GM12878 (cell line): ENCODE data around the gene RHOF. TPM values are rescaled to one million over a fixed set of nuclear protein-coding genes. Genes with fewer than 3 reads are reported as not detected.

Source experiments
- CEBPB ChIP-seq, 2 experiments: fragments of 150-350 bp in 1 of 2; IDR thresholded peaks; 2 replicates each; pipeline ENCODE4 v1.6.1; 2012 to 2014; ENCODE audit warnings: low read depth in 2 of 2, low read length in 2 of 2, borderline replicate concordance in 1 of 2, inconsistent platforms in 1 of 2
- FOXM1 ChIP-seq: IDR thresholded peaks from 2 replicates; pipeline ENCODE4 v1.6.1; 2012; ENCODE audit warnings: low read depth, mild to moderate bottlenecking, inconsistent platforms, low read length, moderate library complexity
- HDGF ChIP-seq: fragments of 450-650 bp; IDR thresholded peaks from 2 replicates; pipeline ENCODE4 v1.6.1; 2016; ENCODE audit warnings: antibody characterized with exemption
- NFYA ChIP-seq: IDR thresholded peaks from 2 replicates; pipeline ENCODE4 v1.6.1; 2011; ENCODE audit warnings: low read depth, mild to moderate bottlenecking, low read length, improper control_type of control experiment, borderline replicate concordance
- NR2F1 ChIP-seq: fragments of 450-650 bp; conservative IDR thresholded peaks from 2 replicates; pipeline ENCODE4 v1.6.1; 2017; ENCODE audit warnings: mild to moderate bottlenecking
- RELA ChIP-seq: fragments of 450-650 bp; IDR thresholded peaks from 2 replicates; pipeline ENCODE4 v1.8.0; 2014; ENCODE audit warnings: borderline replicate concordance; ENCODE audit not compliant: partially characterized antibody
- SP1 ChIP-seq: IDR thresholded peaks from one replicate; pipeline ENCODE4 v1.6.1; 2011; ENCODE audit warnings: low read depth, low read length
- TCF7 ChIP-seq: IDR thresholded peaks from 2 replicates; pipeline ENCODE4 v1.6.1; 2014; ENCODE audit warnings: antibody characterized with exemption, borderline replicate concordance
- ZBED1 ChIP-seq: IDR thresholded peaks from 2 replicates; pipeline ENCODE4 v1.6.1; 2016; ENCODE audit warnings: borderline replicate concordance
- polyA plus RNA-seq, 11 experiments: library from polyadenylated mRNA; depleted of rRNA in 4 of 11; unstranded in 6 of 11; stranded (reverse) in 5 of 11; fragments of >200 nt; fragmentation: Nextera tagmentation in 4 of 11; fragmentation: Illumina TruSeq in 1 of 11; extraction: Ambion mirVana in 4 of 11; extraction: Trizol in 1 of 11; gene quantifications; 1 replicate in 1 of 11; 2 replicates in 10 of 11; pipeline versions ENCODE4 v1.2.1 to v1.2.3, GENCODE V29; 2011 to 2016; ENCODE audit warnings: inconsistent platforms in 2 of 11, missing spikeins in 2 of 11, low read depth in 1 of 11
- total RNA-seq, 4 experiments: library from RNA; depleted of rRNA in 3 of 4; stranded (reverse); fragments of >200 nt in 3 of 4; fragmentation: Illumina TruSeq in 1 of 4; extraction: Trizol in 1 of 4; gene quantifications; 2 replicates each; pipeline versions ENCODE4 v1.2.1 to v1.2.3, GENCODE V29; 2013 to 2021
- TF ChIP-seq, protein P1 (sequence below): IDR thresholded peaks from 2 replicates; pipeline ENCODE4 v1.6.1; 2012; ENCODE audit warnings: improper control_type of control experiment, low read depth, low read length; ENCODE audit not compliant: insufficient replicate concordance
- TF ChIP-seq, protein P2 (sequence below): fragments of 150-350 bp; IDR thresholded peaks from 2 replicates; pipeline ENCODE4 v1.6.1; 2016; ENCODE audit warnings: low read depth, low read length
- TF ChIP-seq, protein P3 (sequence below): fragments of 450-650 bp; IDR thresholded peaks from 2 replicates; pipeline ENCODE4 v1.6.1; 2017; ENCODE audit warnings: antibody characterized with exemption, mild to moderate bottlenecking, moderate library complexity
- TF ChIP-seq, protein P4 (sequence below): IDR thresholded peaks from 2 replicates; pipeline ENCODE4 v1.6.1; 2011; ENCODE audit warnings: borderline replicate concordance, low read depth, mild to moderate bottlenecking, moderate library complexity, mixed read lengths, low read length; ENCODE audit not compliant: insufficient read depth; ENCODE audit errors: extremely low read length
- TF ChIP-seq, protein P5 (sequence below): fragments of 450-650 bp; IDR thresholded peaks from 2 replicates; pipeline ENCODE4 v1.6.1; 2017; ENCODE audit warnings: low read depth, mild to moderate bottlenecking, moderate library complexity

Gene RHOF
- total and polyA plus RNA-seq, 10 of the 15 experiments (the other 5 are each of a cell fraction or from before 2014, with no cell fraction given) = 6.1 to 78.7 (median 39.7) TPM

DNA sequence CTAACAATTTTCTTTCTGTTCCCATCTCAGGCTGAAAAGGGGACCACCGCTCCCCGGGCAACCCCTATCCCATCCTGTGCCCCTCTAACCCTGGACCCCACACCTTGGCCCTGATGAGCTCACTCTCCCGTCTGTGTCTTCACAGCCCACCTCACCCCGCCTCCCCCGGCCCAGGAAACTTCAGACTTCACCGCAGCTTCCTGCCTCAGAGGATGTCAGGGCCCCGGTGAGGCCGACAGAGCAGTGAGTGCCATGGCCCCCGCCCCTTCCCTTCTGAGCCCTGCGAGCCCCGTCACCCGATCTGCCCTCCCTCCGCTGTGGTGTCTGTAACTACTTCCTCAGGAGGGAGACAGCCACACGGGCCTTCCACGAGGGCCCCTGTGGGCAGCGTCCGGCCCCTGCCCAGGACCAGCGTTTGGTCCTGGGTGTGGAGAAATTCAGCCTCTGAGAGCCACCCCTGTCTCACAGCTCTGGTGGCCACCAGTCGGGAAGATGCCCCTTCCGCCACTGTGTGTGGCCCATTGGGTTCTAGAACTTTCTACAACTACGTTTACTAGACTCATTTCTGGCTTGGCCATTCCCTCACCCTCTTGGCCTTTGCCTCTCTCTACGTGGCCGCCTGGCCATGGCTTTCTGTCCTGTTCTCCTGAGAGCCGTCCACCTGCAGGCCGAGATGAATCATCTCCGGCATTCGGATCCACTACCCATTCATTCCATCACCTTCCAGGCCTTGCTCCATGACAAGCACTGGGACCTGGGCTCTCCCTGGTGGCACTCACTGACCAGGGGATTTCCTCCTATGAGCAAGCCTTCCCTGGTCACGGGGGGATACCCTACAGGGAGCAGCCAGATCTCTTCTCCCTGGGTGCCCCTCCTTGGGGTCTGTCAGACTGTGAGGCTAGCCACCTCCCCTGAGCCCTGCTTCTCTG, 3.4 kb downstream of the RHOF start (continued):
- TF ChIP-seq, protein P1, sequence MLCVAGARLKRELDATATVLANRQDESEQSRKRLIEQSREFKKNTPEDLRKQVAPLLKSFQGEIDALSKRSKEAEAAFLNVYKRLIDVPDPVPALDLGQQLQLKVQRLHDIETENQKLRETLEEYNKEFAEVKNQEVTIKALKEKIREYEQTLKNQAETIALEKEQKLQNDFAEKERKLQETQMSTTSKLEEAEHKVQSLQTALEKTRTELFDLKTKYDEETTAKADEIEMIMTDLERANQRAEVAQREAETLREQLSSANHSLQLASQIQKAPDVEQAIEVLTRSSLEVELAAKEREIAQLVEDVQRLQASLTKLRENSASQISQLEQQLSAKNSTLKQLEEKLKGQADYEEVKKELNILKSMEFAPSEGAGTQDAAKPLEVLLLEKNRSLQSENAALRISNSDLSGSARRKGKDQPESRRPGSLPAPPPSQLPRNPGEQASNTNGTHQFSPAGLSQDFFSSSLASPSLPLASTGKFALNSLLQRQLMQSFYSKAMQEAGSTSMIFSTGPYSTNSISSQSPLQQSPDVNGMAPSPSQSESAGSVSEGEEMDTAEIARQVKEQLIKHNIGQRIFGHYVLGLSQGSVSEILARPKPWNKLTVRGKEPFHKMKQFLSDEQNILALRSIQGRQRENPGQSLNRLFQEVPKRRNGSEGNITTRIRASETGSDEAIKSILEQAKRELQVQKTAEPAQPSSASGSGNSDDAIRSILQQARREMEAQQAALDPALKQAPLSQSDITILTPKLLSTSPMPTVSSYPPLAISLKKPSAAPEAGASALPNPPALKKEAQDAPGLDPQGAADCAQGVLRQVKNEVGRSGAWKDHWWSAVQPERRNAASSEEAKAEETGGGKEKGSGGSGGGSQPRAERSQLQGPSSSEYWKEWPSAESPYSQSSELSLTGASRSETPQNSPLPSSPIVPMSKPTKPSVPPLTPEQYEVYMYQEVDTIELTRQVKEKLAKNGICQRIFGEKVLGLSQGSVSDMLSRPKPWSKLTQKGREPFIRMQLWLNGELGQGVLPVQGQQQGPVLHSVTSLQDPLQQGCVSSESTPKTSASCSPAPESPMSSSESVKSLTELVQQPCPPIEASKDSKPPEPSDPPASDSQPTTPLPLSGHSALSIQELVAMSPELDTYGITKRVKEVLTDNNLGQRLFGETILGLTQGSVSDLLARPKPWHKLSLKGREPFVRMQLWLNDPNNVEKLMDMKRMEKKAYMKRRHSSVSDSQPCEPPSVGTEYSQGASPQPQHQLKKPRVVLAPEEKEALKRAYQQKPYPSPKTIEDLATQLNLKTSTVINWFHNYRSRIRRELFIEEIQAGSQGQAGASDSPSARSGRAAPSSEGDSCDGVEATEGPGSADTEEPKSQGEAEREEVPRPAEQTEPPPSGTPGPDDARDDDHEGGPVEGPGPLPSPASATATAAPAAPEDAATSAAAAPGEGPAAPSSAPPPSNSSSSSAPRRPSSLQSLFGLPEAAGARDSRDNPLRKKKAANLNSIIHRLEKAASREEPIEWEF = no peak
- TF ChIP-seq, protein P2, sequence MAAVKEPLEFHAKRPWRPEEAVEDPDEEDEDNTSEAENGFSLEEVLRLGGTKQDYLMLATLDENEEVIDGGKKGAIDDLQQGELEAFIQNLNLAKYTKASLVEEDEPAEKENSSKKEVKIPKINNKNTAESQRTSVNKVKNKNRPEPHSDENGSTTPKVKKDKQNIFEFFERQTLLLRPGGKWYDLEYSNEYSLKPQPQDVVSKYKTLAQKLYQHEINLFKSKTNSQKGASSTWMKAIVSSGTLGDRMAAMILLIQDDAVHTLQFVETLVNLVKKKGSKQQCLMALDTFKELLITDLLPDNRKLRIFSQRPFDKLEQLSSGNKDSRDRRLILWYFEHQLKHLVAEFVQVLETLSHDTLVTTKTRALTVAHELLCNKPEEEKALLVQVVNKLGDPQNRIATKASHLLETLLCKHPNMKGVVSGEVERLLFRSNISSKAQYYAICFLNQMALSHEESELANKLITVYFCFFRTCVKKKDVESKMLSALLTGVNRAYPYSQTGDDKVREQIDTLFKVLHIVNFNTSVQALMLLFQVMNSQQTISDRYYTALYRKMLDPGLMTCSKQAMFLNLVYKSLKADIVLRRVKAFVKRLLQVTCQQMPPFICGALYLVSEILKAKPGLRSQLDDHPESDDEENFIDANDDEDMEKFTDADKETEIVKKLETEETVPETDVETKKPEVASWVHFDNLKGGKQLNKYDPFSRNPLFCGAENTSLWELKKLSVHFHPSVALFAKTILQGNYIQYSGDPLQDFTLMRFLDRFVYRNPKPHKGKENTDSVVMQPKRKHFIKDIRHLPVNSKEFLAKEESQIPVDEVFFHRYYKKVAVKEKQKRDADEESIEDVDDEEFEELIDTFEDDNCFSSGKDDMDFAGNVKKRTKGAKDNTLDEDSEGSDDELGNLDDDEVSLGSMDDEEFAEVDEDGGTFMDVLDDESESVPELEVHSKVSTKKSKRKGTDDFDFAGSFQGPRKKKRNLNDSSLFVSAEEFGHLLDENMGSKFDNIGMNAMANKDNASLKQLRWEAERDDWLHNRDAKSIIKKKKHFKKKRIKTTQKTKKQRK = no peak
- TF ChIP-seq SP1 (peak; percentile 56), TCF7 (no peak), RELA (peak; percentile 29), FOXM1 (no peak), HDGF (no peak), CEBPB (IDR thresholded peaks at IDR 0.05; ENCODE audit: borderline replicate concordance in 1 of 2, low read depth in 2 of 2, low read length in 2 of 2) (no peak), NR2F1 (peak; percentile 60), NFYA (no peak), ZBED1 (no peak)
- TF ChIP-seq, protein P3, sequence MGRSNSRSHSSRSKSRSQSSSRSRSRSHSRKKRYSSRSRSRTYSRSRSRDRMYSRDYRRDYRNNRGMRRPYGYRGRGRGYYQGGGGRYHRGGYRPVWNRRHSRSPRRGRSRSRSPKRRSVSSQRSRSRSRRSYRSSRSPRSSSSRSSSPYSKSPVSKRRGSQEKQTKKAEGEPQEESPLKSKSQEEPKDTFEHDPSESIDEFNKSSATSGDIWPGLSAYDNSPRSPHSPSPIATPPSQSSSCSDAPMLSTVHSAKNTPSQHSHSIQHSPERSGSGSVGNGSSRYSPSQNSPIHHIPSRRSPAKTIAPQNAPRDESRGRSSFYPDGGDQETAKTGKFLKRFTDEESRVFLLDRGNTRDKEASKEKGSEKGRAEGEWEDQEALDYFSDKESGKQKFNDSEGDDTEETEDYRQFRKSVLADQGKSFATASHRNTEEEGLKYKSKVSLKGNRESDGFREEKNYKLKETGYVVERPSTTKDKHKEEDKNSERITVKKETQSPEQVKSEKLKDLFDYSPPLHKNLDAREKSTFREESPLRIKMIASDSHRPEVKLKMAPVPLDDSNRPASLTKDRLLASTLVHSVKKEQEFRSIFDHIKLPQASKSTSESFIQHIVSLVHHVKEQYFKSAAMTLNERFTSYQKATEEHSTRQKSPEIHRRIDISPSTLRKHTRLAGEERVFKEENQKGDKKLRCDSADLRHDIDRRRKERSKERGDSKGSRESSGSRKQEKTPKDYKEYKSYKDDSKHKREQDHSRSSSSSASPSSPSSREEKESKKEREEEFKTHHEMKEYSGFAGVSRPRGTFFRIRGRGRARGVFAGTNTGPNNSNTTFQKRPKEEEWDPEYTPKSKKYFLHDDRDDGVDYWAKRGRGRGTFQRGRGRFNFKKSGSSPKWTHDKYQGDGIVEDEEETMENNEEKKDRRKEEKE = no peak
- TF ChIP-seq, protein P4, sequence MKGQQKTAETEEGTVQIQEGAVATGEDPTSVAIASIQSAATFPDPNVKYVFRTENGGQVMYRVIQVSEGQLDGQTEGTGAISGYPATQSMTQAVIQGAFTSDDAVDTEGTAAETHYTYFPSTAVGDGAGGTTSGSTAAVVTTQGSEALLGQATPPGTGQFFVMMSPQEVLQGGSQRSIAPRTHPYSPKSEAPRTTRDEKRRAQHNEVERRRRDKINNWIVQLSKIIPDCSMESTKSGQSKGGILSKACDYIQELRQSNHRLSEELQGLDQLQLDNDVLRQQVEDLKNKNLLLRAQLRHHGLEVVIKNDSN = no peak
- TF ChIP-seq, protein P5, sequence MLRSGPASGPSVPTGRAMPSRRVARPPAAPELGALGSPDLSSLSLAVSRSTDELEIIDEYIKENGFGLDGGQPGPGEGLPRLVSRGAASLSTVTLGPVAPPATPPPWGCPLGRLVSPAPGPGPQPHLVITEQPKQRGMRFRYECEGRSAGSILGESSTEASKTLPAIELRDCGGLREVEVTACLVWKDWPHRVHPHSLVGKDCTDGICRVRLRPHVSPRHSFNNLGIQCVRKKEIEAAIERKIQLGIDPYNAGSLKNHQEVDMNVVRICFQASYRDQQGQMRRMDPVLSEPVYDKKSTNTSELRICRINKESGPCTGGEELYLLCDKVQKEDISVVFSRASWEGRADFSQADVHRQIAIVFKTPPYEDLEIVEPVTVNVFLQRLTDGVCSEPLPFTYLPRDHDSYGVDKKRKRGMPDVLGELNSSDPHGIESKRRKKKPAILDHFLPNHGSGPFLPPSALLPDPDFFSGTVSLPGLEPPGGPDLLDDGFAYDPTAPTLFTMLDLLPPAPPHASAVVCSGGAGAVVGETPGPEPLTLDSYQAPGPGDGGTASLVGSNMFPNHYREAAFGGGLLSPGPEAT = peak; percentile 55
